Stomach (tissue), 9 donors: ENCODE data around the gene NRIP1. TPM values are rescaled to one million over a fixed set of nuclear protein-coding genes. Genes with fewer than 3 reads are reported as not detected.

Experiments used
- DNase-seq, 2 donors: peaks; one replicate each; pipeline versions ENCODE4 v3.0.0 to v3.0.0-alpha.2; 2013 to 2019
- H3K27ac ChIP-seq, 5 donors: fragments of 200-600 bp in 4 of 5; sonication (generic) in 4 of 5; one replicate each; pipeline ENCODE4 v1.5.1; 2013 to 2019; ENCODE audit warnings: mild to moderate bottlenecking in 1 of 5, moderate library complexity in 1 of 5
- H3K27me3 ChIP-seq, 3 donors: fragments of 200-600 bp; sonication (generic); one replicate each; pipeline ENCODE4 v1.5.1; 2017 to 2019; ENCODE audit warnings: mixed run types in 1 of 3
- H3K36me3 ChIP-seq, 4 donors: fragments of 200-600 bp; sonication (generic); 1 replicate in 3 of 4; 2 replicates in 1 of 4; pipeline ENCODE4 v1.5.1; 2016 to 2019
- H3K4me1 ChIP-seq, 4 donors: fragments of 200-600 bp; sonication (generic); one replicate each; pipeline ENCODE4 v1.5.1; 2016 to 2019
- H3K4me3 ChIP-seq, 4 donors: fragments of 200-600 bp; sonication (generic) in 3 of 4; one replicate each; pipeline ENCODE4 v1.5.1; 2016 to 2019; ENCODE audit warnings: mild to moderate bottlenecking in 1 of 4
- H3K9me3 ChIP-seq, 4 donors: fragments of 200-600 bp; sonication (generic); one replicate each; pipeline ENCODE4 v1.5.1; 2016 to 2019
- EP300 ChIP-seq: sonication (generic); formaldehyde crosslinking; IDR thresholded peaks from one replicate; pipeline ENCODE4 v1.6.1; 2017; ENCODE audit warnings: antibody characterized with exemption
- POLR2A ChIP-seq, 4 donors: fragments of 450-650 bp; IDR thresholded peaks; one replicate each; pipeline ENCODE4 v1.6.1; 2016; ENCODE audit warnings: antibody characterized with exemption in 4 of 4, control low read depth in 2 of 4, mild to moderate bottlenecking in 1 of 4, moderate library complexity in 1 of 4
- POLR2AphosphoS5 ChIP-seq, 3 donors: sonication (generic); formaldehyde crosslinking; IDR thresholded peaks; one replicate each; pipeline ENCODE4 v1.6.1; 2016; ENCODE audit warnings: antibody characterized with exemption in 3 of 3
- WGBS, 5 donors: extraction: QIAGEN DNeasy Blood & Tissue Kit in 3 of 5; methylation state at CpG; one replicate each; pipeline versions ENCODE4 v1.1.5 to v1.1.7; 2013 to 2018; 5-methylcytosine and 5-hydroxymethylcytosine counted together
- intact Hi-C: fragments of 100-400 bp; cut with DNase I; formaldehyde crosslinking; loops from one replicate; pipeline ENCODE4 v1.15.1; 2023; ENCODE audit warnings: low total_unique reads
- polyA plus RNA-seq, 3 donors: library from polyadenylated mRNA; stranded (reverse); fragments of 200-250 nt; gene quantifications; one replicate each; pipeline ENCODE4 v1.2.3, GENCODE V29; 2013
- total RNA-seq, 5 donors: library from RNA; depleted of rRNA; stranded (reverse); fragments of >200 nt; gene quantifications; one replicate each; pipeline versions ENCODE4 v1.1.0 to v1.2.3, GENCODE V29; 2014 to 2016
- TF ChIP-seq, protein P1 (sequence below), 7 experiments: fragments of 450-650 bp in 4 of 7; fragments of 200-600 bp in 3 of 7; sonication (generic) in 3 of 7; IDR thresholded peaks; one replicate each; pipeline ENCODE4 v1.5.1; 2016 to 2019; ENCODE audit warnings: antibody characterized with exemption in 7 of 7, control low read depth in 2 of 7, mild to moderate bottlenecking in 1 of 7
- donor health status: healthy with polysubstance abuse.
- donor health status: Bipolar disorder and iron deficiency.
- donor health status: healthy.

The NRIP1 gene
- total and polyA plus RNA-seq, 8 donors, result 3.7 to 60.4 (median 17.4) TPM

GRCh38 chr21:15096146-15096545, 31.3 kb upstream of the NRIP1 start:
- DNase-seq, result no peak
- WGBS, 5 donors, result 42 to 69% (median 62%) methylated on average over 1 of the region's 1 CpG
- intact Hi-C loops, result no loop called here
- TF ChIP-seq POLR2AphosphoS5 (IDR thresholded peaks at IDR 0.05) (no peak), EP300 (no peak), POLR2A (IDR thresholded peaks at IDR 0.05) (no peak)
- TF ChIP-seq, protein P1, sequence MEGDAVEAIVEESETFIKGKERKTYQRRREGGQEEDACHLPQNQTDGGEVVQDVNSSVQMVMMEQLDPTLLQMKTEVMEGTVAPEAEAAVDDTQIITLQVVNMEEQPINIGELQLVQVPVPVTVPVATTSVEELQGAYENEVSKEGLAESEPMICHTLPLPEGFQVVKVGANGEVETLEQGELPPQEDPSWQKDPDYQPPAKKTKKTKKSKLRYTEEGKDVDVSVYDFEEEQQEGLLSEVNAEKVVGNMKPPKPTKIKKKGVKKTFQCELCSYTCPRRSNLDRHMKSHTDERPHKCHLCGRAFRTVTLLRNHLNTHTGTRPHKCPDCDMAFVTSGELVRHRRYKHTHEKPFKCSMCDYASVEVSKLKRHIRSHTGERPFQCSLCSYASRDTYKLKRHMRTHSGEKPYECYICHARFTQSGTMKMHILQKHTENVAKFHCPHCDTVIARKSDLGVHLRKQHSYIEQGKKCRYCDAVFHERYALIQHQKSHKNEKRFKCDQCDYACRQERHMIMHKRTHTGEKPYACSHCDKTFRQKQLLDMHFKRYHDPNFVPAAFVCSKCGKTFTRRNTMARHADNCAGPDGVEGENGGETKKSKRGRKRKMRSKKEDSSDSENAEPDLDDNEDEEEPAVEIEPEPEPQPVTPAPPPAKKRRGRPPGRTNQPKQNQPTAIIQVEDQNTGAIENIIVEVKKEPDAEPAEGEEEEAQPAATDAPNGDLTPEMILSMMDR (IDR thresholded peaks at IDR 0.05), result no peak
- H3K27ac ChIP-seq, result no peak overlapping the region
- no peak overlapping the region for H3K4me3 ChIP-seq
- no peaks in the 10 kb centered on the region for H3K36me3 ChIP-seq
- no peaks in the 10 kb centered on the region for H3K4me1 ChIP-seq
- no peaks in the 10 kb centered on the region for H3K9me3 ChIP-seq
- no peaks in the 10 kb centered on the region for H3K27me3 ChIP-seq

DNA sequence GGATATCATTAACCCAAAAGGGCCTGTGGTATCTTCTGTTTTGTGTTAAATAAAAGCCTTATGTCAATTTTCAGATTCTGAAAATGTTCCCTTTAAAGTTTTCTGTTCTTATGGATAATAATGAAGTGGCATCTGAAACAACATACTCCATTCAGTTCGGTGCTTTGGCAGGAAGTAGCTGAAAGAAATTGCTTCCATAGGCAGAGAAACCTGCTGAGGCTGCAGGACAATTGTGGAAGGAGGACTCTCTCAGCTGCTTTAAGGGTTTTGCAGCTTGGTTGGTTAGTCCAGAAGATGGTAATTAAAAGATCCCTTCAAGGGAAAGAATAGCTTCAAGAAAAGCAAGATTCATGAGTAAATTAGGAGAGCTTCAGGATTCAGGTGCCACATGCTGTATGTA, 30.5 kb upstream of the NRIP1 start:
- 29 to 38% (median 33%) methylated on average over 1 of the region's 1 CpG for WGBS, 5 donors
- H3K36me3 ChIP-seq, result no peaks in the 10 kb centered on the region
- intact Hi-C loops, result no loop called here
- no peaks in the 10 kb centered on the region for H3K4me1 ChIP-seq
- no peaks in the 10 kb centered on the region for H3K27me3 ChIP-seq
- DNase-seq, result no peak
- no peak overlapping the region for H3K27ac ChIP-seq
- H3K9me3 ChIP-seq, result no peaks in the 10 kb centered on the region
- no peak overlapping the region for H3K4me3 ChIP-seq
- TF ChIP-seq POLR2AphosphoS5 (IDR thresholded peaks at IDR 0.05), result no peak
- TF ChIP-seq EP300, result no peak
- TF ChIP-seq POLR2A (IDR thresholded peaks at IDR 0.05), result no peak
- TF ChIP-seq, protein P1 (IDR thresholded peaks at IDR 0.05), result no peak

GRCh38 chr21:15094706-15095105, 29.9 kb upstream of the NRIP1 start:
- intact Hi-C loops, result no loop called here
- H3K27ac ChIP-seq, result no peak overlapping the region
- no peaks in the 10 kb centered on the region for H3K27me3 ChIP-seq
- TF ChIP-seq, protein P1 (IDR thresholded peaks at IDR 0.05), result no peak
- TF ChIP-seq POLR2A (IDR thresholded peaks at IDR 0.05), result no peak
- H3K36me3 ChIP-seq, result no peaks in the 10 kb centered on the region
- no peaks in the 10 kb centered on the region for H3K9me3 ChIP-seq
- no peaks in the 10 kb centered on the region for H3K4me1 ChIP-seq
- WGBS, 5 donors, result 71 to 82% (median 74%) methylated on average over 4 of the region's 4 CpGs
- DNase-seq, result no peak
- H3K4me3 ChIP-seq, result no peak overlapping the region

DNA sequence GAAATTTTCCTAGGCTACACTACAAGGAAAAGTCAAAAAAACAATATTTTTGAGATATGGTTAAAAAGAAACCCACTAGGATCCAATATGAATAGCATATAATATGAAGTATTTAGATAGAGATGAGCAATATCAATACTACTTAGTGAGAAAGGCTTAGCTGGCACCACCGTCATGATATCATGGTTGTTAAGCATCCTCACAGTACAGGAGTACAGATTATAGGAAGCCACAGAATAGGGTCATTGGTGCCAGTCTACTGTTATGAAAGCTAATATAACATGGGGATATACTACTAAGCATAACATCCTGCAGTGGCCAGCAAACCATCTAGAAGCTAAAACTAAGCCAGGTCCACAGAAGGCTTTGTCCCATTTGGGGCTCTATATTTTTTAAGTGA, 28.4 kb upstream of the NRIP1 start:
- Histone ChIP-seq H3K9me3 (no peaks in the 10 kb centered on the region), H3K4me1 (no peaks in the 10 kb centered on the region), H3K36me3 (no peaks in the 10 kb centered on the region), H3K4me3 (no peak overlapping the region), H3K27ac (no peak overlapping the region), H3K27me3 (no peaks in the 10 kb centered on the region)
- DNase-seq, result no peak
- TF ChIP-seq, protein P1 (IDR thresholded peaks at IDR 0.05), result no peak
- TF ChIP-seq POLR2A (IDR thresholded peaks at IDR 0.05) (no peak), POLR2AphosphoS5 (IDR thresholded peaks at IDR 0.05) (no peak), EP300 (no peak)
- WGBS, 5 donors, result 78 to 97% (median 88%) methylated on average over 1 of the region's 1 CpG
- intact Hi-C loops, result no loop called here
